ENCODE results near the gene ZNF146.
"Not testable (repeated sequence)": the region's sequence is repeated elsewhere in the genome, so short reads cannot be mapped to it uniquely, and the experiment has no call there.

GRCh38 chr19:36179077-36179476 lies 35.8 kb upstream of the ZNF146 start:
- TF ChIP-seq POLR2A (IDR thresholded peaks at IDR 0.05; ENCODE audit: extremely low read depth, insufficient read length); CTCF (IDR thresholded peaks at IDR 0.05; ENCODE audit: low read depth, low read length); MAX (IDR thresholded peaks at IDR 0.05; ENCODE audit: low read depth, low read length); MYC (IDR thresholded peaks at IDR 0.05; ENCODE audit: low read depth, low read length): not testable (repeated sequence)
